Esophagus muscularis mucosa (tissue), 4 donors: ENCODE data around the gene HDHD2. TPM values are rescaled to one million over a fixed set of nuclear protein-coding genes. Genes with fewer than 3 reads are reported as not detected.

Experiments
- DNase-seq: peaks from one replicate; pipeline ENCODE4 v3.0.0-alpha.2; 2017; ENCODE audit errors: extremely low spot score
- H3K27ac ChIP-seq, 4 donors: fragments of 200-600 bp; sonication (generic); replicated peaks in 1 of 4; 1 replicate in 3 of 4; 2 replicates in 1 of 4; pipeline ENCODE4 v1.5.1; 2016 to 2019; ENCODE audit warnings: mild to moderate bottlenecking in 1 of 4
- H3K27me3 ChIP-seq, 4 donors: fragments of 200-600 bp; sonication (generic); one replicate each; pipeline versions ENCODE4 v1.5.1 to v1.6.0; 2016 to 2019
- H3K36me3 ChIP-seq, 4 donors: fragments of 200-600 bp; sonication (generic); one replicate each; pipeline ENCODE4 v1.5.1; 2016 to 2019
- H3K4me1 ChIP-seq, 4 donors: fragments of 200-600 bp; sonication (generic); one replicate each; pipeline ENCODE4 v1.5.1; 2016 to 2019
- H3K4me3 ChIP-seq, 4 donors: fragments of 200-600 bp; sonication (generic); 1 replicate in 2 of 4; 2 replicates in 2 of 4; pipeline ENCODE4 v1.5.1; 2016 to 2019; ENCODE audit warnings: mild to moderate bottlenecking in 4 of 4, moderate library complexity in 1 of 4
- H3K9me3 ChIP-seq, 4 donors: fragments of 200-600 bp; sonication (generic); 1 replicate in 3 of 4; 2 replicates in 1 of 4; pipeline ENCODE4 v1.5.1; 2016 to 2019
- EP300 ChIP-seq: sonication (generic); formaldehyde crosslinking; IDR thresholded peaks from one replicate; pipeline ENCODE4 v1.6.1; 2017; ENCODE audit warnings: antibody characterized with exemption
- POLR2A ChIP-seq: fragments of 450-650 bp; IDR thresholded peaks from one replicate; pipeline ENCODE4 v1.6.1; 2017; ENCODE audit warnings: antibody characterized with exemption, moderate library complexity, mild to moderate bottlenecking, low read depth
- POLR2AphosphoS5 ChIP-seq, 2 donors: sonication (generic); formaldehyde crosslinking; IDR thresholded peaks; one replicate each; pipeline ENCODE4 v1.6.1; 2017; ENCODE audit warnings: antibody characterized with exemption in 2 of 2
- WGBS: methylation state at CpG from one replicate; pipeline ENCODE4 v1.1.5; 2018; 5-methylcytosine and 5-hydroxymethylcytosine counted together
- intact Hi-C: fragments of 100-400 bp; cut with DNase I; formaldehyde crosslinking; loops from one replicate; pipeline ENCODE4 v1.15.1; 2023
- total RNA-seq, 4 donors: library from RNA; depleted of rRNA; stranded (reverse); fragments of >200 nt; gene quantifications; one replicate each; pipeline versions ENCODE4 v1.1.0 to v1.2.1, GENCODE V29; 2016
- TF ChIP-seq, protein P1 (sequence below), 3 experiments: fragments of 200-600 bp in 2 of 3; fragments of 450-650 bp in 1 of 3; sonication (generic) in 2 of 3; IDR thresholded peaks; one replicate each; pipeline ENCODE4 v1.5.1; 2017 to 2019; ENCODE audit warnings: antibody characterized with exemption in 3 of 3, mild to moderate bottlenecking in 2 of 3, moderate library complexity in 1 of 3

HDHD2 gene
- total RNA-seq, 4 donors from 2014 or later, result 13.8 to 21.7 (median 19.0) TPM

DNA sequence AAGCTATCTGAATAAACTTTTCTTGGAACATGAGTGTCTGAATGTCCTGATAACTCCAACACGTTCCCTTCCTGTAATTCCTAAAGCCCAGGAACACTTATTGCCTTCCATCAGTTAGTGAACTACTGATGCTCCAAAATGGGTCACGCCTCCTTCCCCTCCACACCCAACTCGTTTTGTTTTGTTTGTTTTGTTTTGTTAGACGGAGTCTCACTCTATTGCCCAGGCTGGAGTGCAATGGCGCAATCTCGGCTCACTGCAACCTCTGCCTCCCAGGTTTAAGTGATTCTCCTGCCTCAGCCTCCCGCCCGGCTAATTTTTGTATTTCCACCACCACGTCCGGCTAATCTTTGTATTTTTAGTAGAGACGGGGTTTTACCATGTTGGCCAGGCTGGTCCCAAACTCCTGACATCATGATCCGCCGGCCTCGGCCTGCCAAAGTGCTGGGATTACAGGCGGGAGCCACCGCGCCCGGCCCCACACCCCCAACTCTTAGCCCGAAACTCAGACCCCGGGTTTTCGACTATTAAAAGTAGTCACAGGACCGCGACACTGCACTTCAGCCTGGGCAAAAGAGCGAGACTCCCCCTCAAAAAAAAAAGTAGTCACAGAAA lies 25.1 kb upstream of the HDHD2 start:
- Histone ChIP-seq H3K4me1 (peaks cover 22 to 46% (median 35%) of the 10 kb centered on the region in 4 donors), H3K27me3 (no peaks in the 10 kb centered on the region), H3K36me3 (no peaks in the 10 kb centered on the region), H3K4me3 (peak overlapping the region; percentile 81 to 100 (median 96)), H3K9me3 (no peaks in the 10 kb centered on the region), H3K27ac (peak overlapping the region; percentile 83 to 86 (median 84))
- WGBS, result 2% methylated on average over 21 of the region's 24 CpGs
- DNase-seq, result no peak
- intact Hi-C loops, result no loop called here
- TF ChIP-seq POLR2AphosphoS5 (IDR thresholded peaks at IDR 0.05) (no peak), POLR2A (no peak), EP300 (no peak)
- TF ChIP-seq, protein P1, sequence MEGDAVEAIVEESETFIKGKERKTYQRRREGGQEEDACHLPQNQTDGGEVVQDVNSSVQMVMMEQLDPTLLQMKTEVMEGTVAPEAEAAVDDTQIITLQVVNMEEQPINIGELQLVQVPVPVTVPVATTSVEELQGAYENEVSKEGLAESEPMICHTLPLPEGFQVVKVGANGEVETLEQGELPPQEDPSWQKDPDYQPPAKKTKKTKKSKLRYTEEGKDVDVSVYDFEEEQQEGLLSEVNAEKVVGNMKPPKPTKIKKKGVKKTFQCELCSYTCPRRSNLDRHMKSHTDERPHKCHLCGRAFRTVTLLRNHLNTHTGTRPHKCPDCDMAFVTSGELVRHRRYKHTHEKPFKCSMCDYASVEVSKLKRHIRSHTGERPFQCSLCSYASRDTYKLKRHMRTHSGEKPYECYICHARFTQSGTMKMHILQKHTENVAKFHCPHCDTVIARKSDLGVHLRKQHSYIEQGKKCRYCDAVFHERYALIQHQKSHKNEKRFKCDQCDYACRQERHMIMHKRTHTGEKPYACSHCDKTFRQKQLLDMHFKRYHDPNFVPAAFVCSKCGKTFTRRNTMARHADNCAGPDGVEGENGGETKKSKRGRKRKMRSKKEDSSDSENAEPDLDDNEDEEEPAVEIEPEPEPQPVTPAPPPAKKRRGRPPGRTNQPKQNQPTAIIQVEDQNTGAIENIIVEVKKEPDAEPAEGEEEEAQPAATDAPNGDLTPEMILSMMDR (IDR thresholded peaks at IDR 0.05), result no peak

DNA sequence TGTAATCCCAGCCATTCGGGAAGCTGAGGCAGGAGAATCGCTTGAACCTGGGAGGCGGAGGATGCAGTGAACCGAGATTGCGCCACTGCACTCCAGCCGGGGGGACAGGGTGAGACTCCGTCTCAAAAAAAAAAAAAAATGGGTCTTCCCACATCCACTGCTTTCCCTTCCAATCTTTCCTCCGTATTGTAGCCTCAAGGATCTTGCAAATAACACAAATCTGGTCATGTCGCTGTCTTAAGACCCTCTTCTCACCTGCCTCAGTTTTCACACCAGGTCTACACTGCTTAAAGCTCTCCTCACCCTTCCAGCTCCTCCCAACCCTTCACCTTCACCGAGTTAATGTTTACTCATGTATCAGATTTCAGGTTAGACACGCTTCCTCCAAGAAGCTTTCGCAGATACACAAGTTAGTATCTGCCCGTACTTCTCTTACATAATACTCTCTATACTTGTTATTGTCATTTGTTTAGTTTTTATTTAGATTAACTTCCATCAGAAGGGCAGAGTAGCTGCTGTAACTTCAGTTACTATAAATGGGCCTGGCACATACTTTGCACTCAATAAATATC lies 24.3 kb upstream of the HDHD2 start:
- 76% methylated on average over 13 of the region's 13 CpGs for WGBS
- H3K4me1 ChIP-seq, result peaks cover 22 to 46% (median 35%) of the 10 kb centered on the region in 4 donors
- intact Hi-C loops, result no loop called here
- no peak for TF ChIP-seq POLR2AphosphoS5 (IDR thresholded peaks at IDR 0.05)
- TF ChIP-seq EP300, result no peak
- no peak for TF ChIP-seq POLR2A
- TF ChIP-seq, protein P1 (IDR thresholded peaks at IDR 0.05), result no peak
- H3K4me3 ChIP-seq, result peak overlapping the region; percentile 81 to 100 (median 96)
- H3K36me3 ChIP-seq, result no peaks in the 10 kb centered on the region
- H3K27ac ChIP-seq, result no peak overlapping the region
- no peaks in the 10 kb centered on the region for H3K9me3 ChIP-seq
- no peak for DNase-seq
- no peaks in the 10 kb centered on the region for H3K27me3 ChIP-seq

DNA sequence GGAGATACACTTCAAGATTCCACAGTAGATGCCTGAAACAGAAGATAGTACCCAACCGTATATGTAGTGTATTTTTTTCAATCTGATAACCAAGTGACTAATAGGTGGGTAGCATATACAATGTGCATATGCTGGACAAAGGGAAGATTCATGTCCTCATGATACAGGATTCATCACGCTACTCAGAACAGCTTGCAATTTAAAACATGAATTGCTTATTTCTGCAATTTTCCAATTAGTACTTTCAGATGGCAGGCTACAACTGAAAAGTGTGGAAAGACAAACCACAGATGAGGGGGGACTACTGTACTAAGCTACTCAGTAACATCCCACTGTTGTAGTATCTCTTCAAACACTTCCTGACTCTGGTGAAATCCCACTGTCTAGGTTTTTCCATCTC lies 22.2 kb upstream of the HDHD2 start:
- no peak overlapping the region for H3K4me3 ChIP-seq
- H3K36me3 ChIP-seq, result no peaks in the 10 kb centered on the region
- H3K27me3 ChIP-seq, result no peaks in the 10 kb centered on the region
- intact Hi-C loops, result no loop called here
- no peak overlapping the region for H3K27ac ChIP-seq
- peaks cover 22 to 46% (median 35%) of the 10 kb centered on the region in 4 donors for H3K4me1 ChIP-seq
- DNase-seq, result no peak
- WGBS, result 80% methylated on average over 2 of the region's 2 CpGs
- TF ChIP-seq POLR2AphosphoS5 (IDR thresholded peaks at IDR 0.05), result no peak
- TF ChIP-seq, protein P1 (IDR thresholded peaks at IDR 0.05), result no peak
- no peak for TF ChIP-seq EP300
- TF ChIP-seq POLR2A, result no peak
- no peaks in the 10 kb centered on the region for H3K9me3 ChIP-seq

DNA sequence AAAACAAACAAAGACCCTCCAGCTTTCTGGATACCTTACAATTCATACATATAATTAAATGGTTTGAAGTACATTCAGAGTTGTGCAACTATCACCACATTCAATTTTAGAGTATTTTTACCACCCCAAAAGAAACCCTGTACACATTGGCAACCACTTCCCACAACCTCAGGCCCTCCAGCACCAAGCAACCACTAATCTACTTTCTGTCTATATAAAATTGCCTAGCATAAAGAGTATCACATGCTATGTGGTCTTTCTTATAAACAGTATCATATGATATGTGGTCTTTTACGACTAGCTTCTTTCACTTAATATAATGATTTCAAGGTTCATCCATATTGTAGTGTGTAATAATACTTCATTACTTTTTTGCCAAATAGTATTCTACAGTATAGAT lies 18.6 kb upstream of the HDHD2 start:
- WGBS, result 84% methylated on average over 1 of the region's 1 CpG
- Histone ChIP-seq H3K36me3 (no peaks in the 10 kb centered on the region), H3K9me3 (no peaks in the 10 kb centered on the region), H3K4me1 (peaks cover 10 to 38% (median 21%) of the 10 kb centered on the region in 4 donors), H3K27ac (no peak overlapping the region), H3K27me3 (no peaks in the 10 kb centered on the region), H3K4me3 (no peak overlapping the region)
- intact Hi-C loops, result no loop called here
- no peak for DNase-seq
- TF ChIP-seq POLR2AphosphoS5 (IDR thresholded peaks at IDR 0.05) (no peak), POLR2A (no peak), EP300 (no peak)
- TF ChIP-seq, protein P1 (IDR thresholded peaks at IDR 0.05), result no peak

DNA sequence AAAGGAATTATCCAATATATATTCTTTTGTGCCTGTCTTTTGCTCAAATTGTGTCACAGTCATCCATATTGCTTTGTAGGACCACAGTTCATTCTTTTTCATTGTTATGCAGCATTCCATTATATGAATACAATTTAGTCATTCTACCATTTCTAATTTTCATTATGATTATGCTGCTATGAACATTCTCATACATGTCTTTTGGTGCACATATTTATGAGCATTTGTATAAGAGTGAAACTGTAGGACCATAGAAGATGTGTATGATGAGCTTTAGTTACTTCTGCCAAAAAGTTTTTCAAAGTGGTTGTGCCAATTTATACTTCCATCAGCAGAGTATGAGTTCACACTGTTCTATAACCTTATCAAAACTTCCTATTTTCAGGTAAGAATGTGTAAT lies 18.2 kb upstream of the HDHD2 start:
- Histone ChIP-seq H3K4me1 (peaks cover 8 to 34% (median 17%) of the 10 kb centered on the region in 4 donors), H3K4me3 (no peak overlapping the region), H3K27me3 (no peaks in the 10 kb centered on the region), H3K27ac (no peak overlapping the region), H3K9me3 (no peaks in the 10 kb centered on the region), H3K36me3 (no peaks in the 10 kb centered on the region)
- no peak for DNase-seq
- TF ChIP-seq, protein P1 (IDR thresholded peaks at IDR 0.05), result no peak
- no peak for TF ChIP-seq POLR2A
- TF ChIP-seq EP300, result no peak
- TF ChIP-seq POLR2AphosphoS5 (IDR thresholded peaks at IDR 0.05), result no peak
- intact Hi-C loops, result no loop called here
